ENCODE measurements around the gene ABCD1.
"Not testable (repeated sequence)": the region's sequence is repeated elsewhere in the genome, so short reads cannot be mapped to it uniquely, and the experiment has no call there.

The ABCD1 gene

GRCh38 chrX:153734871-153735270 lies 10.2 kb downstream of the ABCD1 start:
- DNase-seq (ENCODE audit: low read depth in 3 of 3): no peak

- no peak for DNase-seq (ENCODE audit: low read depth in 3 of 3)
These were observed 10.6 kb downstream of the ABCD1 start for GRCh38 chrX:153735274-153735673.

- DNase-seq (ENCODE audit: low read depth in 3 of 3): no peak
These were observed 11.6 kb downstream of the ABCD1 start for GRCh38 chrX:153736071-153736820.

- no peak for DNase-seq (ENCODE audit: low read depth in 3 of 3)
These were observed 12.3 kb downstream of the ABCD1 start for GRCh38 chrX:153736871-153737441.

- DNase-seq (ENCODE audit: low read depth in 3 of 3): no peak
These were observed 13.5 kb downstream of the ABCD1 start for GRCh38 chrX:153738056-153738605.

GRCh38 chrX:153739754-153740486 lies 15.3 kb downstream of the ABCD1 start:
- DNase-seq (ENCODE audit: low read depth in 3 of 3): no peak

GRCh38 chrX:153740631-153741222 lies 16.1 kb downstream of the ABCD1 start:
- DNase-seq (ENCODE audit: low read depth in 3 of 3): no peak

- no peak for DNase-seq (ENCODE audit: low read depth in 3 of 3)
These were observed 16.8 kb downstream of the ABCD1 start for GRCh38 chrX:153741446-153741845.

- not testable (repeated sequence) for DNase-seq (ENCODE audit: low read depth in 3 of 3)
These were observed 17.5 kb downstream of the ABCD1 start for GRCh38 chrX:153742111-153742510.

GRCh38 chrX:153742796-153743467 lies 18.3 kb downstream of the ABCD1 start:
- not testable (repeated sequence) for DNase-seq (ENCODE audit: low read depth in 3 of 3)

- DNase-seq (ENCODE audit: low read depth in 3 of 3): not testable (repeated sequence)
These were observed 19.0 kb downstream of the ABCD1 start for GRCh38 chrX:153743468-153744209.

GRCh38 chrX:153744210-153745066 lies 19.8 kb downstream of the ABCD1 start:
- DNase-seq (ENCODE audit: low read depth in 3 of 3): no peak

GRCh38 chrX:153745067-153745433 lies 20.4 kb downstream of the ABCD1 start:
- DNase-seq (ENCODE audit: low read depth in 3 of 3): not testable (repeated sequence)

- no peak for DNase-seq (ENCODE audit: low read depth in 3 of 3)
These were observed 21.7 kb downstream of the ABCD1 start for GRCh38 chrX:153746359-153746758.

- not testable (repeated sequence) for DNase-seq (ENCODE audit: low read depth in 3 of 3)
These were observed 22.3 kb downstream of the ABCD1 start for GRCh38 chrX:153746991-153747390.

- not testable (repeated sequence) for DNase-seq (ENCODE audit: low read depth in 3 of 3)
These were observed 24.4 kb downstream of the ABCD1 start for GRCh38 chrX:153749017-153749416.

GRCh38 chrX:153750127-153750774 lies 25.6 kb downstream of the ABCD1 start:
- no peak for DNase-seq (ENCODE audit: low read depth in 3 of 3)

- DNase-seq (ENCODE audit: low read depth in 3 of 3): no peak
These were observed 30.5 kb downstream of the ABCD1 start for GRCh38 chrX:153755136-153755535.

- no peak for DNase-seq (ENCODE audit: low read depth in 3 of 3)
These were observed 37.2 kb downstream of the ABCD1 start for GRCh38 chrX:153761863-153762262.
